Measurements from ENCODE around the gene DMP1.

The DMP1 gene

GRCh38 chr4:87649980-87650379 lies at the start of gene DMP1:
Gene DMP1 (plus strand): TSS chr4:87650280. CDS start chr4:87656493, 6,213 bp downstream.
- DNase-seq, result no peak

- DNase-seq, result no peak
Observed at GRCh38 chr4:87601361-87601760, 48.7 kb upstream of the DMP1 start.

- DNase-seq, result no peak
Observed at GRCh38 chr4:87608229-87608628, 41.9 kb upstream of the DMP1 start, which contains the start of gene DSPP. Gene DSPP (plus strand): TSS chr4:87608529. CDS start chr4:87610909, 2,380 bp downstream.

GRCh38 chr4:87614292-87614890 lies 35.7 kb upstream of the DMP1 start:
- no peak for DNase-seq

- DNase-seq, result no peak
Observed at GRCh38 chr4:87616268-87616667, 33.8 kb upstream of the DMP1 start.

GRCh38 chr4:87620086-87620485 lies 30.0 kb upstream of the DMP1 start:
- no peak for DNase-seq

- DNase-seq, result no peak
Observed at GRCh38 chr4:87620491-87620890, 29.6 kb upstream of the DMP1 start.

GRCh38 chr4:87622303-87622702 lies 27.8 kb upstream of the DMP1 start:
- DNase-seq, result no peak

GRCh38 chr4:87624698-87625097 lies 25.4 kb upstream of the DMP1 start:
- DNase-seq, result no peak

GRCh38 chr4:87631668-87632067 lies 18.4 kb upstream of the DMP1 start:
- no peak for DNase-seq

- DNase-seq, result no peak
Observed at GRCh38 chr4:87632469-87632868, 17.6 kb upstream of the DMP1 start.

GRCh38 chr4:87633243-87633642 lies 16.8 kb upstream of the DMP1 start:
- DNase-seq, result no peak

GRCh38 chr4:87644286-87644685 lies 5.8 kb upstream of the DMP1 start:
- no peak for DNase-seq

- DNase-seq, result no peak
Observed at GRCh38 chr4:87650938-87651337, 858 bp downstream of the DMP1 start.

GRCh38 chr4:87651941-87652340 lies 1.9 kb downstream of the DMP1 start:
- no peak for DNase-seq

- DNase-seq, result no peak
Observed at GRCh38 chr4:87654487-87655044, 4.5 kb downstream of the DMP1 start.

GRCh38 chr4:87657525-87657924 lies 7.4 kb downstream of the DMP1 start:
- no peak for DNase-seq

- no peak for DNase-seq
Observed at GRCh38 chr4:87659247-87659931, 9.3 kb downstream of the DMP1 start.

- no peak for DNase-seq
Observed at GRCh38 chr4:87662871-87663270, 12.8 kb downstream of the DMP1 start.

- DNase-seq, result no peak
Observed at GRCh38 chr4:87669373-87669772, 19.3 kb downstream of the DMP1 start.

GRCh38 chr4:87677731-87678130 lies 27.7 kb downstream of the DMP1 start:
- no peak for DNase-seq

- DNase-seq, result peak; percentile 15
Observed at GRCh38 chr4:87679449-87680169, 29.5 kb downstream of the DMP1 start.

- DNase-seq, result no peak
Observed at GRCh38 chr4:87680271-87680670, 30.2 kb downstream of the DMP1 start.

GRCh38 chr4:87688316-87688715 lies 38.2 kb downstream of the DMP1 start:
- DNase-seq, result no peak
